Mesendoderm (in vitro differentiated cells): ENCODE results near the gene TRUB2.
"Not testable (repeated sequence)": the region's sequence is repeated elsewhere in the genome, so short reads cannot be mapped to it uniquely, and the experiment has no call there.

ENCODE experiments used
- DNase-seq: peaks from one replicate; pipeline ENCODE4 v3.0.0; 2013
- H2AK5ac ChIP-seq: 2 replicates; pipeline ENCODE4 v1.6.1; 2013; ENCODE audit warnings: low read length, inconsistent platforms
- H2BK120ac ChIP-seq: 2 replicates; pipeline ENCODE4 v1.6.1; 2013; ENCODE audit warnings: low read depth, mild to moderate bottlenecking, low read length, moderate library complexity, mixed read lengths
- H2BK15ac ChIP-seq: replicated peaks from 2 replicates; pipeline ENCODE4 v1.6.1; 2013; ENCODE audit warnings: low read depth, mild to moderate bottlenecking, moderate library complexity
- H2BK5ac ChIP-seq: 2 replicates; pipeline ENCODE4 v1.6.1; 2013; ENCODE audit warnings: low read length, inconsistent platforms
- H3K18ac ChIP-seq: 2 replicates; pipeline ENCODE4 v1.6.1; 2013; ENCODE audit warnings: mild to moderate bottlenecking, low read length, mixed read lengths
- H3K23ac ChIP-seq: one replicate; pipeline ENCODE4 v1.6.1; 2013; ENCODE audit warnings: low read length
- H3K27ac ChIP-seq: 2 replicates; pipeline ENCODE4 v1.5.1; 2013; ENCODE audit warnings: low read depth, mild to moderate bottlenecking, inconsistent platforms, low read length, moderate library complexity
- H3K27me3 ChIP-seq: 2 replicates; pipeline ENCODE4 v1.6.1; 2013; ENCODE audit warnings: low read length, control low read depth, mild to moderate bottlenecking, inconsistent platforms; ENCODE audit not compliant: insufficient read depth, poor library complexity
- H3K36me3 ChIP-seq: 2 replicates; pipeline ENCODE4 v1.6.1; 2013; ENCODE audit warnings: low read length, inconsistent platforms; ENCODE audit not compliant: control insufficient read depth, insufficient read depth
- H3K4ac ChIP-seq: one replicate; pipeline ENCODE4 v1.6.1; 2013; ENCODE audit warnings: low read depth, mild to moderate bottlenecking, low read length, moderate library complexity
- H3K4me1 ChIP-seq: 2 replicates; pipeline ENCODE4 v1.6.1; 2013; ENCODE audit warnings: low read depth, low read length, inconsistent platforms; ENCODE audit not compliant: control insufficient read depth
- H3K4me2 ChIP-seq: 2 replicates; pipeline ENCODE4 v1.6.1; 2013; ENCODE audit warnings: low read length
- H3K4me3 ChIP-seq: 2 replicates; pipeline ENCODE4 v1.5.1; 2013; ENCODE audit warnings: mild to moderate bottlenecking, low read length
- H3K56ac ChIP-seq: one replicate; pipeline ENCODE4 v1.6.1; 2013; ENCODE audit warnings: low read length
- H3K79me1 ChIP-seq: 2 replicates; pipeline ENCODE4 v1.6.1; 2013; ENCODE audit warnings: low read length, inconsistent platforms
- H3K79me2 ChIP-seq: 2 replicates; pipeline ENCODE4 v1.6.1; 2013; ENCODE audit warnings: mild to moderate bottlenecking, low read length; ENCODE audit not compliant: control insufficient read depth, insufficient read depth
- H3K9ac ChIP-seq: 2 replicates; pipeline ENCODE4 v1.6.1; 2013; ENCODE audit warnings: low read length, inconsistent platforms
- H4K5ac ChIP-seq: one replicate; pipeline ENCODE4 v1.6.1; 2013; ENCODE audit warnings: low read length
- H4K8ac ChIP-seq: one replicate; pipeline ENCODE4 v1.6.1; 2013; ENCODE audit warnings: low read depth, mild to moderate bottlenecking, control low read depth, low read length, moderate library complexity
- WGBS: extraction: QIAGEN DNeasy Blood & Tissue Kit; methylation state at CpG from one replicate; pipeline ENCODE4 v1.1.7; 2013; ENCODE audit warnings: low lambda C conversion rate, missing lambda C conversion rate; ENCODE audit not compliant: insufficient coverage; ENCODE audit errors: extremely low coverage; 5-methylcytosine and 5-hydroxymethylcytosine counted together

TRUB2 gene

DNA sequence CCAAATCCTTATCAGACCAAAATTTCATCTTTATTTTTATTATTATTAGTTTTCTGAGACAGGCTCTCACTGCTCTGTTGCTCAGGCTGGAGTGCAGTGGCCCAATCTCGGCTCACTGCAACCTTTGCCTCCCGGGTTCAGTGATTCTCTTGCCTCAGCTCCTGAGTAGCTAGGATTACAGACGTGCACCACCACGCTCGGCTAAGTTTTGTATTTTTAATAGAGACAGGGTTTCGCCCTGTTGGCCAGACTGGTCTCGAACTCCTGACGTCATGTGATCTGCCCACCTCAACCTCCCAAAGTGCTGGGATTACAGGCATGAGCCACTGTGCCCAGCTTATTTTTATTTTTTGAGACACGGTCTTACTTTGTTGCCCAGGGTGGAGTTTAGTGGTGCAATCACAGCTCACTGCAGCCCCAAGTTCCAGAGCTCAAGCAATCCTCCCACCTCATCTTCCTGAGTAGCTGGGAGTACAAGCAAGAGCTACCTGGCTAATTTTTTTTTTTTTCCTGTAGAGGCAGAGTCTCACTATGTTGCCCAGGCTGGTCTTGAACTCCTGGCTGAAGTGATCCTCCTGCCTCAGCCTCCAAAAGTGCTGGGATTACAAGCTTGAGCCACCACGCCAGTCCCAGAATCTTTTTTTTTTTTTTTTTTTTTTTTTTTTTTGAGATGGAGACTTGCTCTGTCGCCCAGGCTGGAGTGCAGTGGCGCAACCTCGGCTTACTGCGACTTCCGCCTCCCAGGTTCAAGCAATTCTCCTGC, 16.8 kb upstream of the TRUB2 start:
- H3K9ac ChIP-seq, H2BK120ac ChIP-seq, H3K4ac ChIP-seq, H3K56ac ChIP-seq, H3K4me1 ChIP-seq, H3K18ac ChIP-seq, H3K27me3 ChIP-seq, H4K5ac ChIP-seq, H3K79me1 ChIP-seq, H3K4me3 ChIP-seq, H3K27ac ChIP-seq, H2BK5ac ChIP-seq, H3K36me3 ChIP-seq, DNase-seq, H2BK15ac ChIP-seq, H4K8ac ChIP-seq, H3K79me2 ChIP-seq, H2AK5ac ChIP-seq, H3K4me2 ChIP-seq, H3K23ac ChIP-seq: not testable (repeated sequence)
- WGBS = no CpG with 5 or more reads among the region's 15 CpGs

DNA sequence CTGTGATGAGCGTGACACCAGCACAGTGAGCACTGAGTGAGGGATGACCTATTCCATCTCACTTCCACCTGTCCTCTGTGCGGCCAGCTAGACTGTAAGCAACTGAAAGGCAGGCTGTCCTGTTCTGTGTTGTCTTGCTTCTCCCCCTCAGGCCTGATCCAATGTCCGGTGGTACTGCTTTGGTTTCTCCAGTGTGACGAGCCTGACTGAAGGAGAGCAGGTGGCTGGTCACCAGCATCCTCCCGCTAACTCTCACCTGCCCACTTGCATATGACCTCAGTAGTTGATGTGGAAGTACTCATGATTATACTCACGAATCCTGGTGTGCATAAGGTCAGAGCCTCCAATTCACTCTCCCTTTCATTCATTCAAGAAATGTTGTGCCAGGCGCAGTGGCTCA, 15.7 kb upstream of the TRUB2 start:
- no peak overlapping the region for H3K4me2 ChIP-seq
- no peaks in the 10 kb centered on the region for H3K36me3 ChIP-seq
- no peak overlapping the region for H2BK5ac ChIP-seq
- H3K4me3 ChIP-seq = no peak overlapping the region
- no peak overlapping the region for H3K27ac ChIP-seq
- no peaks in the 10 kb centered on the region for H3K27me3 ChIP-seq
- H3K18ac ChIP-seq = no peak overlapping the region
- no peak overlapping the region for H3K4ac ChIP-seq
- H3K56ac ChIP-seq = no peak overlapping the region
- no CpG with 5 or more reads among the region's 7 CpGs for WGBS
- no peak overlapping the region for H2BK15ac ChIP-seq
- H4K8ac ChIP-seq = no peak overlapping the region
- H2AK5ac ChIP-seq = no peak overlapping the region
- H3K79me2 ChIP-seq = no peaks in the 10 kb centered on the region
- H3K79me1 ChIP-seq = peaks cover 2% of the 10 kb centered on the region
- H2BK120ac ChIP-seq = no peak overlapping the region
- no peak for DNase-seq
- H3K9ac ChIP-seq = no peak overlapping the region
- no peak overlapping the region for H3K23ac ChIP-seq
- H4K5ac ChIP-seq = no peak overlapping the region
- H3K4me1 ChIP-seq = peaks cover 2% of the 10 kb centered on the region

DNA sequence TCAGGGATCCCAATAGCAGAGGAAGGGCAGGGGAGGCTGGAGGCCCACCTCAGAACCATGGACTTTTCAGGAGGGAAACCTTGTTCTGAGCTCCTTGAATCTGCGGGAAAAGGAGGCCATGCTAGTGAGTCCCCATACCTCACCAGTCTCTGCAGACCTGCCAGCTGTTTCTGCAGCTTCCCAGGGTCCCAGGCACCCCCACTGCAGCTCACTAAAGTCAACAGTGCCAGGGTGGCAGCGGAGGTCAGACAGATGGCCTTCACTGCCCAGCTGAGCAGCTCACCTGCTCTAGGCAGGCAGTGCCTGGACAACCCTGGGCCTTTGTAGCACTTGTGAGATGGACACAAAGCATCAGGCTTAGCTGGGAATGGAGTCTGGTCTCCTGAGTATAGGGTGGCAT, 13.7 kb upstream of the TRUB2 start:
- H3K79me1 ChIP-seq = no peaks in the 10 kb centered on the region
- H3K4me3 ChIP-seq = no peak overlapping the region
- no CpG with 5 or more reads among the region's 2 CpGs for WGBS

DNA sequence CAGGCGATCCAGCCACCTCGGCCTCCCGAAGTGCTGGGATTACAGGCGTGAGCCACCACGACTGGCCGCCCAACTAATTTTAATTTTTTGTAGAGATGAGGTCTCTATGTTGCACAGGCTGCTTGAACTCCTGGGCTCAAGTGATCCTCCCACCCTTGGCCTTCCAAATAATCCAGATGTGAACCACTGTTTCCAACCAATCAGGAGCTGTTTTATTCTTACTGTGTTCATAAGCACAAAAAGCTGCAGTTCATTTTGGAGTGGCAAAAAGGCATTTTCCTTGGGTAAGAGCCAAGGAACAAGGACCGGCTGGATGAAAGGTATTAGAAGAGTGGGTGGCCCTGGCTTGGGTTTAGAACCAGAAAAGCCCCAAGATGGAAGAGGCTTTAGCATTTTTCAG, 12.9 kb upstream of the TRUB2 start:
- Histone ChIP-seq H2BK5ac (no peak overlapping the region), H3K27ac (no peak overlapping the region), H3K4me1 (no peaks in the 10 kb centered on the region), H3K79me1 (no peaks in the 10 kb centered on the region), H3K18ac (no peak overlapping the region), H3K79me2 (no peaks in the 10 kb centered on the region), H4K5ac (no peak overlapping the region), H2AK5ac (no peak overlapping the region), H3K27me3 (no peaks in the 10 kb centered on the region), H3K36me3 (peaks cover 2% of the 10 kb centered on the region), H2BK120ac (no peak overlapping the region), H3K9ac (no peak overlapping the region), H3K4ac (no peak overlapping the region), H4K8ac (no peak overlapping the region), H3K4me2 (no peak overlapping the region), H3K23ac (no peak overlapping the region), H3K4me3 (no peak overlapping the region), H2BK15ac (no peak overlapping the region), H3K56ac (no peak overlapping the region)
- no CpG with 5 or more reads among the region's 7 CpGs for WGBS
- DNase-seq = no peak

More for the DNA sequence above, 13.7 kb upstream of the TRUB2 start:
- no peak for DNase-seq
- Histone ChIP-seq H3K79me2 (no peaks in the 10 kb centered on the region), H3K23ac (no peak overlapping the region), H2BK5ac (no peak overlapping the region), H4K8ac (no peak overlapping the region), H3K4ac (no peak overlapping the region), H3K36me3 (peaks cover 2% of the 10 kb centered on the region), H3K27ac (no peak overlapping the region), H2BK120ac (no peak overlapping the region), H3K9ac (no peak overlapping the region), H2AK5ac (no peak overlapping the region), H2BK15ac (no peak overlapping the region), H3K4me1 (no peaks in the 10 kb centered on the region), H3K27me3 (no peaks in the 10 kb centered on the region), H4K5ac (no peak overlapping the region), H3K4me2 (no peak overlapping the region), H3K18ac (no peak overlapping the region), H3K56ac (no peak overlapping the region)

DNA sequence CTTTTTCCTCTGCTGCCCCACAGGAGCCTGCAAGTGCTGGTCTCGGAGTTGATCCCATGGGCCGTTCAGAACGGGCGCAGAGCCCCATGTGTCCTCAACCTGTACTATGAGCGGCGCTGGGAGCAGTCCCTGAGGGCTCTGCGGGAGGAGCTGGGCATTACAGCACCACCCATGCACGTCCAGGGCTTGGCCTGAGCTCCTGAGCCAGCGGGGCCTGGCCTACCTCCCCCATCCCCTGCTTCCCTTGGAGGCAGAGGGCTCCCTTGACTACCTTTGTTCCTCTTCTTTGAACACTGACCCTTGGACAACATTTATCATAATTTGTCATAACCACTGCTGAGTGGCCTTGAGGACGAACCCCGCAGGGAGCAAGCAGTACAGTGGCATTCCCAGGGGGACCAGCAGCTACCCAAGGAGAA, 11.2 kb upstream of the TRUB2 start:
- H3K4ac ChIP-seq = no peak overlapping the region
- peaks cover 2% of the 10 kb centered on the region for H3K36me3 ChIP-seq
- no peak overlapping the region for H3K56ac ChIP-seq
- H3K4me2 ChIP-seq = no peak overlapping the region
- no peak overlapping the region for H3K27ac ChIP-seq
- H3K4me1 ChIP-seq = no peaks in the 10 kb centered on the region
- H3K4me3 ChIP-seq = no peak overlapping the region
- no CpG with 5 or more reads among the region's 11 CpGs for WGBS
- H3K79me1 ChIP-seq = no peaks in the 10 kb centered on the region
- H3K79me2 ChIP-seq = no peaks in the 10 kb centered on the region
- H2BK120ac ChIP-seq = no peak overlapping the region
- no peak overlapping the region for H3K9ac ChIP-seq
- H3K18ac ChIP-seq = no peak overlapping the region
- H2BK15ac ChIP-seq = no peak overlapping the region
- no peak overlapping the region for H2BK5ac ChIP-seq
- no peaks in the 10 kb centered on the region for H3K27me3 ChIP-seq
- no peak overlapping the region for H4K8ac ChIP-seq
- no peak overlapping the region for H3K23ac ChIP-seq
- no peak for DNase-seq
- H4K5ac ChIP-seq = no peak overlapping the region
- no peak overlapping the region for H2AK5ac ChIP-seq

DNA sequence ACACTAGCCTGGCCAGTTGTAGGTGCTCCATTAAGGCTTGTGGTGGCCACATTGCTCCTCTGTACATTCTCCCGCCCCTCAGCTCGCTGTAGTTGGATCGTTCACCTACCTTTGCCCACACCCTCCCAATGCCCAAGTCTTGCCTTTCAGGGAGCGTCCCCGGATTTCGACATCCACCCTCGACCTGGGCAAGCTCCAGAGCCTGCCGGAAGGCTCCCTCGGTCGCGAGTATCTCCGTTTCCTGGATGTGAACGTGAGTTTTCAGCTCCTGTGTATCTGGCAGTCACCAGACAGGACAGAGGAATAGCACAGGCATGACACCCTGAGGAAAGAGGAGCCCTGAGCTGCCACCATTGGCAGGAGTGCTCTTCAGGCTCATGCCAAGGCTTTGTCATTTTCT, 3.4 kb upstream of the TRUB2 start:
- Histone ChIP-seq H3K36me3 (peaks cover 10% of the 10 kb centered on the region), H2BK15ac (no peak overlapping the region), H3K23ac (no peak overlapping the region), H3K56ac (no peak overlapping the region), H3K4ac (no peak overlapping the region), H3K4me2 (no peak overlapping the region), H3K27ac (no peak overlapping the region), H2BK120ac (no peak overlapping the region), H3K27me3 (no peaks in the 10 kb centered on the region), H3K79me1 (peaks cover 10% of the 10 kb centered on the region), H4K5ac (no peak overlapping the region), H3K9ac (no peak overlapping the region), H3K79me2 (peaks cover 15% of the 10 kb centered on the region), H2AK5ac (no peak overlapping the region), H2BK5ac (no peak overlapping the region), H4K8ac (no peak overlapping the region), H3K18ac (no peak overlapping the region), H3K4me3 (no peak overlapping the region), H3K4me1 (peaks cover 3% of the 10 kb centered on the region)
- WGBS = no CpG with 5 or more reads among the region's 13 CpGs
- no peak for DNase-seq
